ENCODE data around the gene CRTC1. TPM values are rescaled to one million over a fixed set of nuclear protein-coding genes. Genes with fewer than 3 reads are reported as not detected.

Gene CRTC1
- total and polyA plus RNA-seq, 9 of the 15 experiments (the other 6 are each of a cell fraction or from before 2014, with no cell fraction given), result 0.25 to 3.8 (median 1.2) TPM; not detected in 2

DNA sequence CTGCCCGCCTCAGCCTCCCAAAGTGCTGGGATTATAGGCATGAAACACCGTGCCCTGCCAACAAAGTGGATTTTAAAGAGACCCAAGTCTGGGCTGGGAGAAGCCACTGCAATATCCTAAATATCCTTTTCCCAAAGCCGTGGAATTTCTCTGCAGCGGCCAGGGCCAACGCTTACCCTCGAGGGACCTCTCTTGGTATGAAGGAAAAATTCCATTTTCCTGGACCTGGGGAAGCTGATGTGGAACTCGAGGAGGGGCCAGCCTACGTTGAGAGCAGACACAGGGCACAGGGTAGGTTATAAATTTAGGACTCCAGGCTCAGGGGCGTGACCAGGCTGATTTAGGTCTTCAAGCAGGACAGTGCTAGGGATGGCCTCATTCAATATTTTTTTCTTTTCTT is 130.6 kb downstream of the CRTC1 start:
- Histone ChIP-seq H3K36me3 (ENCODE audit: control insufficient read depth, insufficient read depth, low read length) (no peaks in the 10 kb centered on the region), H3K79me2 (ENCODE audit: control insufficient read depth, insufficient read depth, low read length) (no peaks in the 10 kb centered on the region), H3K4me2 (ENCODE audit: insufficient read depth, low read length) (no peak overlapping the region), H2AFZ (ENCODE audit: low read depth, low read length) (no peak overlapping the region), H3K9me3 (replicated peaks; ENCODE audit: control insufficient read depth, insufficient read depth, low read depth, low read length) (no peaks in the 10 kb centered on the region), H3K9ac (ENCODE audit: insufficient read depth in 1 of 2, low read depth in 2 of 2, low read length in 2 of 2) (no peak overlapping the region; a peak in 1 of 4 replicates), H3K4me3 (no peak overlapping the region), H4K20me1 (replicated peaks; ENCODE audit: control insufficient read depth, insufficient read depth, low read length) (no peaks in the 10 kb centered on the region; the same call in 1 of the 2 replicates), H3K9me1 (ENCODE audit: control insufficient read depth, insufficient read depth, low read length) (no peaks in the 10 kb centered on the region), H3K27me3 (ENCODE audit: control insufficient read depth in 2 of 2, insufficient read depth in 2 of 2, low read length in 2 of 2) (peaks cover 30 to 53% of the 10 kb centered on the region in 2 experiments), H3K27ac (ENCODE audit: extremely low read depth, low read depth, low read length) (no peak overlapping the region), H3K4me1 (replicated peaks in 1 of 2; ENCODE audit: control insufficient read depth in 2 of 2, insufficient read depth in 2 of 2, low read length in 2 of 2) (no peaks in the 10 kb centered on the region; a peak in 1 of 5 replicates)
- 16% methylated on average over 9 of the region's 9 CpGs for WGBS (ENCODE audit: insufficient coverage, low coverage, missing lambda C conversion rate)
- ATAC-seq, result no peak
- POLR2A ChIA-PET, result no interaction called here
- FAIRE-seq, result no peak
- in situ Hi-C loops (cut with MboI) (no loop called here), intact Hi-C loops (cut with micrococcal nuclease) (no loop called here)
- no TSS peak for BruUV-seq (replicated peaks)
- CTCF ChIA-PET (ENCODE audit: low intra/inter-chr PET ratio), result no interaction called here
- DNase-seq (ENCODE audit: extremely low read depth in 1 of 4, low spot score in 3 of 4), result no peak
- TF ChIP-seq MTF1 (CRISPR knock-in tag; IDR thresholded peaks at IDR 0.05; ENCODE audit: borderline replicate concordance) (no peak), ZC3H8 (IDR thresholded peaks at IDR 0.05) (no peak), ESRRA (IDR thresholded peaks at IDR 0.05; ENCODE audit: borderline replicate concordance, low read depth) (no peak)
- TF ChIP-seq, protein P1, sequence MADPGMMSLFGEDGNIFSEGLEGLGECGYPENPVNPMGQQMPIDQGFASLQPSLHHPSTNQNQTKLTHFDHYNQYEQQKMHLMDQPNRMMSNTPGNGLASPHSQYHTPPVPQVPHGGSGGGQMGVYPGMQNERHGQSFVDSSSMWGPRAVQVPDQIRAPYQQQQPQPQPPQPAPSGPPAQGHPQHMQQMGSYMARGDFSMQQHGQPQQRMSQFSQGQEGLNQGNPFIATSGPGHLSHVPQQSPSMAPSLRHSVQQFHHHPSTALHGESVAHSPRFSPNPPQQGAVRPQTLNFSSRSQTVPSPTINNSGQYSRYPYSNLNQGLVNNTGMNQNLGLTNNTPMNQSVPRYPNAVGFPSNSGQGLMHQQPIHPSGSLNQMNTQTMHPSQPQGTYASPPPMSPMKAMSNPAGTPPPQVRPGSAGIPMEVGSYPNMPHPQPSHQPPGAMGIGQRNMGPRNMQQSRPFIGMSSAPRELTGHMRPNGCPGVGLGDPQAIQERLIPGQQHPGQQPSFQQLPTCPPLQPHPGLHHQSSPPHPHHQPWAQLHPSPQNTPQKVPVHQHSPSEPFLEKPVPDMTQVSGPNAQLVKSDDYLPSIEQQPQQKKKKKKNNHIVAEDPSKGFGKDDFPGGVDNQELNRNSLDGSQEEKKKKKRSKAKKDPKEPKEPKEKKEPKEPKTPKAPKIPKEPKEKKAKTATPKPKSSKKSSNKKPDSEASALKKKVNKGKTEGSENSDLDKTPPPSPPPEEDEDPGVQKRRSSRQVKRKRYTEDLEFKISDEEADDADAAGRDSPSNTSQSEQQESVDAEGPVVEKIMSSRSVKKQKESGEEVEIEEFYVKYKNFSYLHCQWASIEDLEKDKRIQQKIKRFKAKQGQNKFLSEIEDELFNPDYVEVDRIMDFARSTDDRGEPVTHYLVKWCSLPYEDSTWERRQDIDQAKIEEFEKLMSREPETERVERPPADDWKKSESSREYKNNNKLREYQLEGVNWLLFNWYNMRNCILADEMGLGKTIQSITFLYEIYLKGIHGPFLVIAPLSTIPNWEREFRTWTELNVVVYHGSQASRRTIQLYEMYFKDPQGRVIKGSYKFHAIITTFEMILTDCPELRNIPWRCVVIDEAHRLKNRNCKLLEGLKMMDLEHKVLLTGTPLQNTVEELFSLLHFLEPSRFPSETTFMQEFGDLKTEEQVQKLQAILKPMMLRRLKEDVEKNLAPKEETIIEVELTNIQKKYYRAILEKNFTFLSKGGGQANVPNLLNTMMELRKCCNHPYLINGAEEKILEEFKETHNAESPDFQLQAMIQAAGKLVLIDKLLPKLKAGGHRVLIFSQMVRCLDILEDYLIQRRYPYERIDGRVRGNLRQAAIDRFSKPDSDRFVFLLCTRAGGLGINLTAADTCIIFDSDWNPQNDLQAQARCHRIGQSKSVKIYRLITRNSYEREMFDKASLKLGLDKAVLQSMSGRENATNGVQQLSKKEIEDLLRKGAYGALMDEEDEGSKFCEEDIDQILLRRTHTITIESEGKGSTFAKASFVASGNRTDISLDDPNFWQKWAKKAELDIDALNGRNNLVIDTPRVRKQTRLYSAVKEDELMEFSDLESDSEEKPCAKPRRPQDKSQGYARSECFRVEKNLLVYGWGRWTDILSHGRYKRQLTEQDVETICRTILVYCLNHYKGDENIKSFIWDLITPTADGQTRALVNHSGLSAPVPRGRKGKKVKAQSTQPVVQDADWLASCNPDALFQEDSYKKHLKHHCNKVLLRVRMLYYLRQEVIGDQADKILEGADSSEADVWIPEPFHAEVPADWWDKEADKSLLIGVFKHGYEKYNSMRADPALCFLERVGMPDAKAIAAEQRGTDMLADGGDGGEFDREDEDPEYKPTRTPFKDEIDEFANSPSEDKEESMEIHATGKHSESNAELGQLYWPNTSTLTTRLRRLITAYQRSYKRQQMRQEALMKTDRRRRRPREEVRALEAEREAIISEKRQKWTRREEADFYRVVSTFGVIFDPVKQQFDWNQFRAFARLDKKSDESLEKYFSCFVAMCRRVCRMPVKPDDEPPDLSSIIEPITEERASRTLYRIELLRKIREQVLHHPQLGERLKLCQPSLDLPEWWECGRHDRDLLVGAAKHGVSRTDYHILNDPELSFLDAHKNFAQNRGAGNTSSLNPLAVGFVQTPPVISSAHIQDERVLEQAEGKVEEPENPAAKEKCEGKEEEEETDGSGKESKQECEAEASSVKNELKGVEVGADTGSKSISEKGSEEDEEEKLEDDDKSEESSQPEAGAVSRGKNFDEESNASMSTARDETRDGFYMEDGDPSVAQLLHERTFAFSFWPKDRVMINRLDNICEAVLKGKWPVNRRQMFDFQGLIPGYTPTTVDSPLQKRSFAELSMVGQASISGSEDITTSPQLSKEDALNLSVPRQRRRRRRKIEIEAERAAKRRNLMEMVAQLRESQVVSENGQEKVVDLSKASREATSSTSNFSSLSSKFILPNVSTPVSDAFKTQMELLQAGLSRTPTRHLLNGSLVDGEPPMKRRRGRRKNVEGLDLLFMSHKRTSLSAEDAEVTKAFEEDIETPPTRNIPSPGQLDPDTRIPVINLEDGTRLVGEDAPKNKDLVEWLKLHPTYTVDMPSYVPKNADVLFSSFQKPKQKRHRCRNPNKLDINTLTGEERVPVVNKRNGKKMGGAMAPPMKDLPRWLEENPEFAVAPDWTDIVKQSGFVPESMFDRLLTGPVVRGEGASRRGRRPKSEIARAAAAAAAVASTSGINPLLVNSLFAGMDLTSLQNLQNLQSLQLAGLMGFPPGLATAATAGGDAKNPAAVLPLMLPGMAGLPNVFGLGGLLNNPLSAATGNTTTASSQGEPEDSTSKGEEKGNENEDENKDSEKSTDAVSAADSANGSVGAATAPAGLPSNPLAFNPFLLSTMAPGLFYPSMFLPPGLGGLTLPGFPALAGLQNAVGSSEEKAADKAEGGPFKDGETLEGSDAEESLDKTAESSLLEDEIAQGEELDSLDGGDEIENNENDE (IDR thresholded peaks at IDR 0.05; ENCODE audit: low read depth, low read length), result no peak
- TF ChIP-seq, protein P2, sequence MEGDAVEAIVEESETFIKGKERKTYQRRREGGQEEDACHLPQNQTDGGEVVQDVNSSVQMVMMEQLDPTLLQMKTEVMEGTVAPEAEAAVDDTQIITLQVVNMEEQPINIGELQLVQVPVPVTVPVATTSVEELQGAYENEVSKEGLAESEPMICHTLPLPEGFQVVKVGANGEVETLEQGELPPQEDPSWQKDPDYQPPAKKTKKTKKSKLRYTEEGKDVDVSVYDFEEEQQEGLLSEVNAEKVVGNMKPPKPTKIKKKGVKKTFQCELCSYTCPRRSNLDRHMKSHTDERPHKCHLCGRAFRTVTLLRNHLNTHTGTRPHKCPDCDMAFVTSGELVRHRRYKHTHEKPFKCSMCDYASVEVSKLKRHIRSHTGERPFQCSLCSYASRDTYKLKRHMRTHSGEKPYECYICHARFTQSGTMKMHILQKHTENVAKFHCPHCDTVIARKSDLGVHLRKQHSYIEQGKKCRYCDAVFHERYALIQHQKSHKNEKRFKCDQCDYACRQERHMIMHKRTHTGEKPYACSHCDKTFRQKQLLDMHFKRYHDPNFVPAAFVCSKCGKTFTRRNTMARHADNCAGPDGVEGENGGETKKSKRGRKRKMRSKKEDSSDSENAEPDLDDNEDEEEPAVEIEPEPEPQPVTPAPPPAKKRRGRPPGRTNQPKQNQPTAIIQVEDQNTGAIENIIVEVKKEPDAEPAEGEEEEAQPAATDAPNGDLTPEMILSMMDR (IDR thresholded peaks at IDR 0.05 in 2 of 3, conservative IDR thresholded peaks at IDR 0.05 in 1 of 3; ENCODE audit: insufficient read depth in 2 of 3, low read depth in 1 of 3, low read length in 3 of 3), result peak in 1 of 3 experiments; percentile 9; a peak in 1 of 6 replicates

Measured in K562 (cell line).